Panc1 (cell line): ENCODE measurements around the gene UBE2L3. TPM values are rescaled to one million over a fixed set of nuclear protein-coding genes. Genes with fewer than 3 reads are reported as not detected.

Source experiments
- ATAC-seq: fragments of 200-7000 bp; cut with Tn5 transposase; 2 replicates; pipeline ENCODE4 v1.9.1; 2020; ENCODE audit warnings: mild to moderate bottlenecking, moderate library complexity
- BruUV-seq: library from RNA; stranded (reverse); fragments of 400-500 nt; replicated peaks from 2 replicates; lab custom pipeline; 2021; lab: Mats Ljungman, UMichigan
- CTCF ChIA-PET: fragments of 300-600 bp; sonication (Branson Sonifier 250); formaldehyde crosslinking; loops from one replicate; lab custom pipeline; 2022; ENCODE audit warnings: antibody characterized with exemption; lab: Charles Lee
- POLR2A ChIA-PET: fragments of 300-600 bp; sonication (Branson Sonifier 250); formaldehyde crosslinking; loops from one replicate; lab custom pipeline; 2022; ENCODE audit warnings: antibody characterized with exemption; lab: Charles Lee
- DNase-seq: peaks from one replicate; pipeline ENCODE4 v3.0.0-alpha.2; 2010; ENCODE audit warnings: low read depth, low spot score
- H3K27ac ChIP-seq: 2 replicates; pipeline ENCODE4 v1.5.1; 2011; ENCODE audit warnings: mild to moderate bottlenecking, low read length, inconsistent platforms
- H3K27me3 ChIP-seq: fragments of 200-500 bp; sonication (Bioruptor generic); 2 replicates; pipeline ENCODE4 v1.6.0; 2014; ENCODE audit warnings: low read length, inconsistent platforms; ENCODE audit not compliant: control insufficient read depth, insufficient read depth
- H3K36me3 ChIP-seq: fragments of 200-500 bp; sonication (Bioruptor generic); 2 replicates; pipeline ENCODE4 v1.5.1; 2014; ENCODE audit warnings: inconsistent platforms, mild to moderate bottlenecking, low read length, moderate library complexity; ENCODE audit not compliant: control insufficient read depth, insufficient read depth
- H3K4me1 ChIP-seq: 2 replicates; pipeline ENCODE4 v1.5.1; 2011; ENCODE audit warnings: inconsistent platforms, mild to moderate bottlenecking, low read length, moderate library complexity; ENCODE audit not compliant: control insufficient read depth, insufficient read depth
- H3K4me3 ChIP-seq, 2 experiments: 2 replicates each; pipeline ENCODE4 v1.5.1; 2011 to 2012; ENCODE audit warnings: low read depth in 2 of 2, low read length in 2 of 2, mild to moderate bottlenecking in 2 of 2, inconsistent platforms in 1 of 2, moderate library complexity in 1 of 2
- H3K9me3 ChIP-seq: fragments of 200-500 bp; sonication (Bioruptor generic); 2 replicates; pipeline ENCODE4 v1.5.1; 2014; ENCODE audit warnings: low read depth, mild to moderate bottlenecking, inconsistent platforms, low read length, moderate library complexity; ENCODE audit not compliant: control insufficient read depth, insufficient read depth
- POLR2AphosphoS5 ChIP-seq: IDR thresholded peaks from 2 replicates; pipeline ENCODE4 v1.6.1; 2012; ENCODE audit warnings: mild to moderate bottlenecking, low read depth, low read length, moderate library complexity
- SIN3A ChIP-seq: IDR thresholded peaks from 2 replicates; pipeline ENCODE4 v1.6.1; 2012; ENCODE audit warnings: low read depth, mild to moderate bottlenecking, low read length, moderate library complexity, borderline replicate concordance; ENCODE audit not compliant: insufficient read depth
- TCF7L2 ChIP-seq: IDR thresholded peaks from 2 replicates; pipeline ENCODE4 v1.6.1; 2011; ENCODE audit warnings: mild to moderate bottlenecking, low read depth, low read length, inconsistent platforms
- in situ Hi-C: cut with HindIII; loops from 2 replicates; pipeline ENCODE4 v1.10.0; 2016; ENCODE audit warnings: low sequenced_read_pairs, low pct_unique_long_range_greater_than_20kb
- intact Hi-C: fragments of 100-400 bp; cut with micrococcal nuclease; formaldehyde crosslinking; loops from one replicate; pipeline ENCODE4 v1.10.0; 2022; ENCODE audit not compliant: unreplicated experiment
- total RNA-seq: library from RNA; stranded (reverse); gene quantifications from one replicate; pipeline ENCODE4 v1.2.1, GENCODE V29; 2021; ENCODE audit not compliant: unreplicated experiment
- TF ChIP-seq, protein P1 (sequence below): fragments of 450-650 bp; IDR thresholded peaks from 2 replicates; pipeline ENCODE4 v1.5.1; 2017; ENCODE audit warnings: mild to moderate bottlenecking
- TF ChIP-seq, protein P2 (sequence below), 2 experiments: IDR thresholded peaks; 2 replicates each; pipeline ENCODE4 v1.6.1; 2011 to 2012; ENCODE audit warnings: low read depth in 2 of 2, control low read depth in 1 of 2, low read length in 1 of 2, mild to moderate bottlenecking in 1 of 2, moderate library complexity in 1 of 2; ENCODE audit not compliant: insufficient read depth in 1 of 2

Gene UBE2L3
- total RNA-seq, 1 experiment from 2014 or later = 51.1 TPM

DNA sequence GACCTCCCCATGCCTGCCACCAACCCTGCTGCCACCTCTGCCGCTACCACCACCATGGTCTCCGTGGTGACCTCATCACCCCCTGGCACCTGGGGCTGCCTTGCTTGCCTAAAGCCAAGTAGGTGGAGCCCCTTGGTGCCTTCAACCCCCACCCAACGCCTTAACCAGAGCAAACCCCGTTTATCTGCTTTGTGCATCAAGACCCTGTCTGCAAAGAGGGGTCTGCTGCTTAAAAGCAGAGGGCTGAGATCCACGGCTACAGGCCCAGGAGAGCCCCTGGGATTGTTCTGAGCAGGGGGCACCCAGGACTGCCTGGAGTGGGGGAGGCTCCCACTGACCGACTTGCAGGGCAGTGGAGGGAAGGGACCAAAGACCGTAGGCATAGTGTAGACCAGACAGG lies 93.4 kb downstream of the UBE2L3 start:
- DNase-seq (no peak), ATAC-seq (no peak)
- in situ Hi-C loops (no loop called here), intact Hi-C loops (no loop called here)
- ChIA-PET CTCF (no interaction called here), POLR2A (no interaction called here)
- Histone ChIP-seq H3K4me1 (peaks cover 2% of the 10 kb centered on the region), H3K9me3 (no peaks in the 10 kb centered on the region), H3K36me3 (no peaks in the 10 kb centered on the region), H3K27ac (no peak overlapping the region), H3K4me3 (no peak overlapping the region), H3K27me3 (no peaks in the 10 kb centered on the region)
- TF ChIP-seq SIN3A (no peak), POLR2AphosphoS5 (no peak), TCF7L2 (no peak)
- TF ChIP-seq, protein P1, sequence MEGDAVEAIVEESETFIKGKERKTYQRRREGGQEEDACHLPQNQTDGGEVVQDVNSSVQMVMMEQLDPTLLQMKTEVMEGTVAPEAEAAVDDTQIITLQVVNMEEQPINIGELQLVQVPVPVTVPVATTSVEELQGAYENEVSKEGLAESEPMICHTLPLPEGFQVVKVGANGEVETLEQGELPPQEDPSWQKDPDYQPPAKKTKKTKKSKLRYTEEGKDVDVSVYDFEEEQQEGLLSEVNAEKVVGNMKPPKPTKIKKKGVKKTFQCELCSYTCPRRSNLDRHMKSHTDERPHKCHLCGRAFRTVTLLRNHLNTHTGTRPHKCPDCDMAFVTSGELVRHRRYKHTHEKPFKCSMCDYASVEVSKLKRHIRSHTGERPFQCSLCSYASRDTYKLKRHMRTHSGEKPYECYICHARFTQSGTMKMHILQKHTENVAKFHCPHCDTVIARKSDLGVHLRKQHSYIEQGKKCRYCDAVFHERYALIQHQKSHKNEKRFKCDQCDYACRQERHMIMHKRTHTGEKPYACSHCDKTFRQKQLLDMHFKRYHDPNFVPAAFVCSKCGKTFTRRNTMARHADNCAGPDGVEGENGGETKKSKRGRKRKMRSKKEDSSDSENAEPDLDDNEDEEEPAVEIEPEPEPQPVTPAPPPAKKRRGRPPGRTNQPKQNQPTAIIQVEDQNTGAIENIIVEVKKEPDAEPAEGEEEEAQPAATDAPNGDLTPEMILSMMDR = no peak
- BruUV-seq = no TSS peak

DNA sequence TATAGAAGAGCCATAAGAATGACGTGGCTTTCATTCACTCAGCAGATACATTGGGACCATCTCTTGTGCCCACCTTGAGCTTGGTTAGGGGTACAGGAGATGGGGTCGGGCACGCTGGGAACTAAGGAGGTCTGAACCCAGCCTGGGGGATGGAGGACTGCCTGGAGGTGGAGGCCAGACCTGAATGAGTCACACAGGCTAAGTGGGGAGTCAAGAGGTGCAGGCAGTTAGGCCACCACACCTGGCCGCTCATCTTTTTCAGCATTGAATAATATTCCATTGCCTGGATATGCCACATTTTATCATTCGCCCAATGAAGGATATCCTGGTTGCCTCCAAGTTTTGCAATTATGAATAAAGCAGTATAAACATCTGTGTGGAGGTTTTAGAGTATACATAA lies 94.5 kb downstream of the UBE2L3 start:
- POLR2A ChIA-PET = no interaction called here
- Histone ChIP-seq H3K27ac (no peak overlapping the region), H3K9me3 (no peaks in the 10 kb centered on the region), H3K27me3 (no peaks in the 10 kb centered on the region), H3K4me3 (no peak overlapping the region), H3K4me1 (no peaks in the 10 kb centered on the region; the same call in none of the 2 replicates), H3K36me3 (no peaks in the 10 kb centered on the region)
- no peak for DNase-seq
- ATAC-seq = no peak
- BruUV-seq = no TSS peak
- CTCF ChIA-PET = no interaction called here
- in situ Hi-C loops = no loop called here
- intact Hi-C loops = no loop called here
- no peak for TF ChIP-seq TCF7L2
- TF ChIP-seq, protein P1 = no peak
- TF ChIP-seq, protein P2, sequence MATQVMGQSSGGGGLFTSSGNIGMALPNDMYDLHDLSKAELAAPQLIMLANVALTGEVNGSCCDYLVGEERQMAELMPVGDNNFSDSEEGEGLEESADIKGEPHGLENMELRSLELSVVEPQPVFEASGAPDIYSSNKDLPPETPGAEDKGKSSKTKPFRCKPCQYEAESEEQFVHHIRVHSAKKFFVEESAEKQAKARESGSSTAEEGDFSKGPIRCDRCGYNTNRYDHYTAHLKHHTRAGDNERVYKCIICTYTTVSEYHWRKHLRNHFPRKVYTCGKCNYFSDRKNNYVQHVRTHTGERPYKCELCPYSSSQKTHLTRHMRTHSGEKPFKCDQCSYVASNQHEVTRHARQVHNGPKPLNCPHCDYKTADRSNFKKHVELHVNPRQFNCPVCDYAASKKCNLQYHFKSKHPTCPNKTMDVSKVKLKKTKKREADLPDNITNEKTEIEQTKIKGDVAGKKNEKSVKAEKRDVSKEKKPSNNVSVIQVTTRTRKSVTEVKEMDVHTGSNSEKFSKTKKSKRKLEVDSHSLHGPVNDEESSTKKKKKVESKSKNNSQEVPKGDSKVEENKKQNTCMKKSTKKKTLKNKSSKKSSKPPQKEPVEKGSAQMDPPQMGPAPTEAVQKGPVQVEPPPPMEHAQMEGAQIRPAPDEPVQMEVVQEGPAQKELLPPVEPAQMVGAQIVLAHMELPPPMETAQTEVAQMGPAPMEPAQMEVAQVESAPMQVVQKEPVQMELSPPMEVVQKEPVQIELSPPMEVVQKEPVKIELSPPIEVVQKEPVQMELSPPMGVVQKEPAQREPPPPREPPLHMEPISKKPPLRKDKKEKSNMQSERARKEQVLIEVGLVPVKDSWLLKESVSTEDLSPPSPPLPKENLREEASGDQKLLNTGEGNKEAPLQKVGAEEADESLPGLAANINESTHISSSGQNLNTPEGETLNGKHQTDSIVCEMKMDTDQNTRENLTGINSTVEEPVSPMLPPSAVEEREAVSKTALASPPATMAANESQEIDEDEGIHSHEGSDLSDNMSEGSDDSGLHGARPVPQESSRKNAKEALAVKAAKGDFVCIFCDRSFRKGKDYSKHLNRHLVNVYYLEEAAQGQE (IDR thresholded peaks at IDR 0.05; ENCODE audit: insufficient read depth in 1 of 2, low read depth in 2 of 2, low read length in 1 of 2) = no peak
- TF ChIP-seq SIN3A = no peak
- TF ChIP-seq POLR2AphosphoS5 = no peak
